ENCODE results near the gene LRWD1.

DNA sequence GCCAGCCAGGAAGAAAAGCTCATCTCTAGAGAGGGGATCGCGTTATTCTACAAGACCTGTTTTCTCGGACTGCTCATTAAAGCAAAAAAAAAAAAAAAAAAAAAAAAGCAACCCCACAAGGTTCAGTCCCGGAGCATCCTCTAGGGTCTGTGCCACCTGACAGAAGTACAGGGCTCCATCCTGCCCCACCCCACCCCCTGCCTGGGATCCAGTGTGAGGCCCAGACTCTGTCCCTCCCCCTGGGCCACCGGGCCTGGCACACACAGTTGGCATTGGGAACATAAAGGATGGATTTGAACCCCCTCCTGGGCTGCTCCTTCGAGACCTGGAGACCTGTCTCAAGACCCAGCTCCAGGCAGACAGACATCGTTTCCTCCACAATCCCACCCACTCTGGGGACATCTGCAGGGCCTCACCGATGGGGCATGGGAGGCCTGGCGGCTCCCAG is 30.7 kb upstream of the LRWD1 start:
- TF ChIP-seq ZNF510 (tag by site-specific recombination; IDR thresholded peaks at IDR 0.05; ENCODE audit: insufficient replicate concordance) (no peak), SCRT1 (tag by site-specific recombination; IDR thresholded peaks at IDR 0.05; ENCODE audit: borderline replicate concordance) (no peak)
- TF ChIP-seq, protein P1, sequence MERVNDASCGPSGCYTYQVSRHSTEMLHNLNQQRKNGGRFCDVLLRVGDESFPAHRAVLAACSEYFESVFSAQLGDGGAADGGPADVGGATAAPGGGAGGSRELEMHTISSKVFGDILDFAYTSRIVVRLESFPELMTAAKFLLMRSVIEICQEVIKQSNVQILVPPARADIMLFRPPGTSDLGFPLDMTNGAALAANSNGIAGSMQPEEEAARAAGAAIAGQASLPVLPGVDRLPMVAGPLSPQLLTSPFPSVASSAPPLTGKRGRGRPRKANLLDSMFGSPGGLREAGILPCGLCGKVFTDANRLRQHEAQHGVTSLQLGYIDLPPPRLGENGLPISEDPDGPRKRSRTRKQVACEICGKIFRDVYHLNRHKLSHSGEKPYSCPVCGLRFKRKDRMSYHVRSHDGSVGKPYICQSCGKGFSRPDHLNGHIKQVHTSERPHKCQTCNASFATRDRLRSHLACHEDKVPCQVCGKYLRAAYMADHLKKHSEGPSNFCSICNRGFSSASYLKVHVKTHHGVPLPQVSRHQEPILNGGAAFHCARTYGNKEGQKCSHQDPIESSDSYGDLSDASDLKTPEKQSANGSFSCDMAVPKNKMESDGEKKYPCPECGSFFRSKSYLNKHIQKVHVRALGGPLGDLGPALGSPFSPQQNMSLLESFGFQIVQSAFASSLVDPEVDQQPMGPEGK (tag by site-specific recombination; IDR thresholded peaks at IDR 0.05) = no peak
- TF ChIP-seq, protein P2, sequence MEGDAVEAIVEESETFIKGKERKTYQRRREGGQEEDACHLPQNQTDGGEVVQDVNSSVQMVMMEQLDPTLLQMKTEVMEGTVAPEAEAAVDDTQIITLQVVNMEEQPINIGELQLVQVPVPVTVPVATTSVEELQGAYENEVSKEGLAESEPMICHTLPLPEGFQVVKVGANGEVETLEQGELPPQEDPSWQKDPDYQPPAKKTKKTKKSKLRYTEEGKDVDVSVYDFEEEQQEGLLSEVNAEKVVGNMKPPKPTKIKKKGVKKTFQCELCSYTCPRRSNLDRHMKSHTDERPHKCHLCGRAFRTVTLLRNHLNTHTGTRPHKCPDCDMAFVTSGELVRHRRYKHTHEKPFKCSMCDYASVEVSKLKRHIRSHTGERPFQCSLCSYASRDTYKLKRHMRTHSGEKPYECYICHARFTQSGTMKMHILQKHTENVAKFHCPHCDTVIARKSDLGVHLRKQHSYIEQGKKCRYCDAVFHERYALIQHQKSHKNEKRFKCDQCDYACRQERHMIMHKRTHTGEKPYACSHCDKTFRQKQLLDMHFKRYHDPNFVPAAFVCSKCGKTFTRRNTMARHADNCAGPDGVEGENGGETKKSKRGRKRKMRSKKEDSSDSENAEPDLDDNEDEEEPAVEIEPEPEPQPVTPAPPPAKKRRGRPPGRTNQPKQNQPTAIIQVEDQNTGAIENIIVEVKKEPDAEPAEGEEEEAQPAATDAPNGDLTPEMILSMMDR (tag by site-specific recombination; IDR thresholded peaks at IDR 0.05) = 0 out of 2 replicates have a peak, but pooled peaks have one; percentile 4
